Activated B cell treated with CpG ODN at 0.5 μM for 24 hours (primary cell): ENCODE measurements around the gene DAPK2. TPM values are rescaled to one million over a fixed set of nuclear protein-coding genes. Genes with fewer than 3 reads are reported as not detected.

Source experiments
- ATAC-seq: fragments of 200-7000 bp; cut with Tn5 transposase; one replicate; pipeline ENCODE4 v1.10.0; 2021; ENCODE audit warnings: low read depth, mild to moderate bottlenecking, moderate library complexity
- CTCF ChIA-PET: fragments of 350-600 bp; sonication (Branson Sonifier 250); formaldehyde crosslinking; loops from one replicate; lab custom pipeline; 2021; ENCODE audit warnings: antibody characterized with exemption; lab: Charles Lee
- POLR2A ChIA-PET: fragments of 350-600 bp; sonication (Branson Sonifier 250); formaldehyde crosslinking; loops from one replicate; lab custom pipeline; 2021; ENCODE audit warnings: antibody characterized with exemption; lab: Charles Lee
- DNase-seq: peaks from one replicate; pipeline ENCODE4 v3.0.0; 2022
- H3K27ac Mint-ChIP-seq: one replicate; pipeline ENCODE4 v1.8.0; 2020; ENCODE audit warnings: mixed read lengths
- H3K27me3 Mint-ChIP-seq: one replicate; pipeline ENCODE4 v1.8.0; 2021; ENCODE audit warnings: mixed read lengths
- H3K36me3 Mint-ChIP-seq: one replicate; pipeline ENCODE4 v1.8.0; 2021; ENCODE audit warnings: low read depth, mixed read lengths
- H3K4me1 Mint-ChIP-seq: one replicate; pipeline ENCODE4 v1.8.0; 2021; ENCODE audit warnings: mixed read lengths
- H3K4me3 Mint-ChIP-seq: one replicate; pipeline ENCODE4 v1.8.0; 2020; ENCODE audit warnings: mild to moderate bottlenecking, mixed read lengths
- H3K9me3 Mint-ChIP-seq: one replicate; pipeline ENCODE4 v1.8.0; 2020; ENCODE audit warnings: mixed read lengths
- CTCF ChIP-seq: fragments of 200-600 bp; IDR thresholded peaks from one replicate; pipeline ENCODE4 v1.8.0; 2022; ENCODE audit warnings: antibody characterized with exemption, mild to moderate bottlenecking
- intact Hi-C: fragments of 100-400 bp; cut with micrococcal nuclease; formaldehyde crosslinking; loops from one replicate; pipeline ENCODE4 v1.15.1; 2024
- total RNA-seq: library from RNA; stranded (reverse); gene quantifications from 2 replicates; pipeline ENCODE4 v1.2.3, GENCODE V29; 2022

Gene DAPK2
- total RNA-seq, 1 donor from 2014 or later, result 4.3 TPM

- ChIA-PET CTCF (interaction anchor here (0.7 to 1.5 kb wide), 5 partner anchors 9 to 128 kb away, joined by 3 to 5 read pairs (median 3); no protein-coding TSS in a partner anchor), POLR2A (interaction anchor here (0.7 to 4.7 kb wide), 13 partner anchors 9 to 212 kb away, joined by 3 to 63 read pairs (median 6); partner anchors contain the start of genes CIAO2A and HERC1)
- Mint-ChIP-seq H3K9me3 (no peaks in the 10 kb centered on the region), H3K36me3 (no peaks in the 10 kb centered on the region), H3K4me3 (peak overlapping the region; percentile 61), H3K27me3 (no peaks in the 10 kb centered on the region), H3K27ac (peak overlapping the region; percentile 86), H3K4me1 (peaks cover 68% of the 10 kb centered on the region)
- DNase-seq (no peak), ATAC-seq (peak; percentile 84)
- intact Hi-C loops, result loop anchor here (1.0 to 10.0 kb wide), 3 partner anchors 11 to 387 kb away; partner anchors contain the start of gene HERC1
- no peak for TF ChIP-seq CTCF
Observed at GRCh38 chr15:63881431-63881830, 164.9 kb downstream of the DAPK2 start.

- Mint-ChIP-seq H3K4me3 (peak overlapping the region; percentile 50), H3K9me3 (no peaks in the 10 kb centered on the region), H3K27me3 (no peaks in the 10 kb centered on the region), H3K4me1 (peaks cover 73% of the 10 kb centered on the region), H3K27ac (peak overlapping the region; percentile 86), H3K36me3 (no peaks in the 10 kb centered on the region)
- no peak for TF ChIP-seq CTCF
- CTCF ChIA-PET, result interaction anchor here (0.8 to 1.5 kb wide), 4 partner anchors 12 to 127 kb away, joined by 3 to 4 read pairs (median 3); no protein-coding TSS in a partner anchor
- POLR2A ChIA-PET, result interaction anchor here (0.8 to 4.7 kb wide), 11 partner anchors 8 to 131 kb away, joined by 3 to 63 read pairs (median 6); partner anchors contain the start of gene HERC1
- DNase-seq (no peak), ATAC-seq (peak; percentile 10)
- intact Hi-C loops, result loop anchor here (1.0 to 10.0 kb wide), 3 partner anchors 10 to 386 kb away; partner anchors contain the start of gene HERC1
Observed at GRCh38 chr15:63880744-63881143, 165.5 kb downstream of the DAPK2 start.

- DNase-seq (no peak), ATAC-seq (no peak)
- Mint-ChIP-seq H3K4me3 (no peak overlapping the region), H3K4me1 (peaks cover 73% of the 10 kb centered on the region), H3K36me3 (no peaks in the 10 kb centered on the region), H3K9me3 (no peaks in the 10 kb centered on the region), H3K27ac (peak overlapping the region; percentile 59), H3K27me3 (no peaks in the 10 kb centered on the region)
- ChIA-PET POLR2A (interaction anchor here (0.7 to 4.7 kb wide), 4 partner anchors 12 to 42 kb away, joined by 3 to 63 read pairs (median 6); no protein-coding TSS in a partner anchor), CTCF (interaction anchor here (0.8 kb wide), 1 partner anchor 49 kb away, joined by 3 read pairs; no protein-coding TSS in a partner anchor)
- intact Hi-C loops, result loop anchor here (10.0 kb wide), 1 partner anchor 385 kb away; no protein-coding TSS in a partner anchor
- no peak for TF ChIP-seq CTCF
Observed at GRCh38 chr15:63879995-63880394, 166.3 kb downstream of the DAPK2 start.

GRCh38 chr15:63879211-63879610 is 167.1 kb downstream of the DAPK2 start:
- CTCF ChIA-PET, result interaction anchor here (1.3 kb wide), 1 partner anchor 11 kb away, joined by 4 read pairs; no protein-coding TSS in a partner anchor
- no peaks in the 10 kb centered on the region for H3K27me3 Mint-ChIP-seq
- no peak for TF ChIP-seq CTCF
- no peaks in the 10 kb centered on the region for H3K9me3 Mint-ChIP-seq
- H3K36me3 Mint-ChIP-seq, result no peaks in the 10 kb centered on the region
- no peak for ATAC-seq
- H3K4me1 Mint-ChIP-seq, result peaks cover 69% of the 10 kb centered on the region
- intact Hi-C loops, result no loop called here
- no peak overlapping the region for H3K4me3 Mint-ChIP-seq
- POLR2A ChIA-PET, result interaction anchor here (0.6 to 0.7 kb wide), 3 partner anchors 12 to 349 kb away, joined by 3 to 4 read pairs (median 3); partner anchors contain the start of gene HERC1
- no peak for DNase-seq
- no peak overlapping the region for H3K27ac Mint-ChIP-seq

GRCh38 chr15:63877713-63878271 is 168.5 kb downstream of the DAPK2 start:
- Mint-ChIP-seq H3K27me3 (no peaks in the 10 kb centered on the region), H3K27ac (peak overlapping the region; percentile 46), H3K9me3 (peaks cover 3% of the 10 kb centered on the region), H3K36me3 (no peaks in the 10 kb centered on the region), H3K4me3 (no peak overlapping the region), H3K4me1 (peaks cover 55% of the 10 kb centered on the region)
- ATAC-seq (no peak), DNase-seq (no peak)
- CTCF ChIA-PET, result interaction anchor here (0.9 to 1.3 kb wide), 2 partner anchors 12 kb away, joined by 3 to 4 read pairs; no protein-coding TSS in a partner anchor
- POLR2A ChIA-PET, result interaction anchor here (0.6 to 1.0 kb wide), 7 partner anchors 9 to 135 kb away, joined by 4 to 9 read pairs (median 4); no protein-coding TSS in a partner anchor
- no peak for TF ChIP-seq CTCF
- intact Hi-C loops, result no loop called here
